CD14-positive monocyte (primary cell): ENCODE data around the gene GADD45GIP1. TPM values are rescaled to one million over a fixed set of nuclear protein-coding genes. Genes with fewer than 3 reads are reported as not detected.

Source experiments
- DNase-seq, 3 donors: peaks; one replicate each; pipeline ENCODE4 v3.0.0-alpha.2; 2011 to 2022
- H2AFZ ChIP-seq: 2 replicates; pipeline ENCODE4 v1.6.0; 2012; ENCODE audit warnings: mild to moderate bottlenecking, low read depth, low read length, inconsistent platforms; ENCODE audit not compliant: insufficient read depth, poor library complexity, severe bottlenecking
- H3K27ac ChIP-seq, 2 donors: 1 replicate in 1 of 2; 2 replicates in 1 of 2; pipeline ENCODE4 v1.5.1; 2012 to 2013; ENCODE audit warnings: low read length in 2 of 2, control low read depth in 1 of 2, inconsistent platforms in 1 of 2, low read depth in 1 of 2, mild to moderate bottlenecking in 1 of 2
- H3K27me3 ChIP-seq, 2 donors: one replicate each; pipeline versions ENCODE4 v1.6.0 to v1.6.1; 2011 to 2013; ENCODE audit warnings: low read length in 2 of 2; ENCODE audit not compliant: control insufficient read depth in 2 of 2, insufficient read depth in 2 of 2
- H3K36me3 ChIP-seq, 2 donors: replicated peaks in 1 of 2; 1 replicate in 1 of 2; 2 replicates in 1 of 2; pipeline versions ENCODE4 v1.5.1 to v1.6.1; 2012 to 2013; ENCODE audit warnings: low read length in 2 of 2, control low read depth in 1 of 2, inconsistent platforms in 1 of 2, mild to moderate bottlenecking in 1 of 2; ENCODE audit not compliant: insufficient read depth in 2 of 2, control insufficient read depth in 1 of 2
- H3K4me1 ChIP-seq, 2 donors: 1 replicate in 1 of 2; 2 replicates in 1 of 2; pipeline versions ENCODE4 v1.5.1 to v1.6.1; 2012 to 2013; ENCODE audit warnings: low read length in 2 of 2, control low read depth in 1 of 2, inconsistent platforms in 1 of 2, mild to moderate bottlenecking in 1 of 2, moderate library complexity in 1 of 2; ENCODE audit not compliant: insufficient read depth in 2 of 2, control insufficient read depth in 1 of 2
- H3K4me2 ChIP-seq: replicated peaks from 2 replicates; pipeline ENCODE3; 2012; ENCODE audit warnings: low read length, moderate library complexity, mild to moderate bottlenecking; ENCODE audit not compliant: poor library complexity, severe bottlenecking; ENCODE audit errors: extremely low read depth
- H3K4me3 ChIP-seq, 3 experiments: fragments of 200-600 bp in 1 of 3; sonication (generic) in 1 of 3; replicated peaks in 1 of 3; 1 replicate in 2 of 3; 2 replicates in 1 of 3; pipeline ENCODE4 v1.5.1; 2011 to 2013; ENCODE audit warnings: low read length in 3 of 3, mild to moderate bottlenecking in 3 of 3, control low read depth in 2 of 3, low read depth in 2 of 3, inconsistent platforms in 1 of 3, moderate library complexity in 1 of 3
- H3K79me2 ChIP-seq: 2 replicates; pipeline ENCODE4 v1.6.0; 2012; ENCODE audit warnings: mild to moderate bottlenecking, control low read depth, inconsistent platforms, low read length, moderate library complexity; ENCODE audit not compliant: insufficient read depth
- H3K9ac ChIP-seq: 2 replicates; pipeline ENCODE4 v1.6.0; 2017; ENCODE audit warnings: low read length, mild to moderate bottlenecking; ENCODE audit not compliant: insufficient read depth, poor library complexity, severe bottlenecking
- H3K9me3 ChIP-seq, 2 donors: replicated peaks in 1 of 2; 1 replicate in 1 of 2; 2 replicates in 1 of 2; pipeline versions ENCODE4 v1.5.1 to v1.6.1; 2012 to 2013; ENCODE audit warnings: low read length in 2 of 2, control low read depth in 1 of 2; ENCODE audit not compliant: control insufficient read depth in 1 of 2, insufficient read depth in 1 of 2
- H4K20me1 ChIP-seq: 2 replicates; pipeline ENCODE4 v1.6.0; 2012; ENCODE audit warnings: mild to moderate bottlenecking, low read length, control low read depth, moderate library complexity; ENCODE audit not compliant: insufficient read depth
- H3K27ac Mint-ChIP-seq, 7 donors: one replicate each; pipeline ENCODE4 v1.8.0; 2020; ENCODE audit warnings: mild to moderate bottlenecking in 7 of 7, mixed read lengths in 7 of 7, moderate library complexity in 6 of 7, inconsistent platforms in 2 of 7
- H3K27me3 Mint-ChIP-seq, 3 donors: one replicate each; pipeline ENCODE4 v1.8.0; 2021 to 2022; ENCODE audit warnings: low read depth in 3 of 3, mild to moderate bottlenecking in 3 of 3, mixed read lengths in 3 of 3, moderate library complexity in 3 of 3, inconsistent platforms in 1 of 3
- H3K36me3 Mint-ChIP-seq, 2 donors: one replicate each; pipeline ENCODE4 v1.8.0; 2020; ENCODE audit warnings: mixed read lengths in 2 of 2, inconsistent platforms in 1 of 2, mild to moderate bottlenecking in 1 of 2
- H3K4me1 Mint-ChIP-seq: one replicate; pipeline ENCODE4 v1.8.0; 2020; ENCODE audit warnings: mild to moderate bottlenecking, mixed read lengths
- H3K4me3 Mint-ChIP-seq, 2 donors: one replicate each; pipeline ENCODE4 v1.8.0; 2020; ENCODE audit warnings: mild to moderate bottlenecking in 2 of 2, mixed read lengths in 2 of 2, moderate library complexity in 1 of 2
- H3K9me3 Mint-ChIP-seq, 7 donors: one replicate each; pipeline ENCODE4 v1.8.0; 2020 to 2022; ENCODE audit warnings: mixed read lengths in 7 of 7, mild to moderate bottlenecking in 6 of 7, moderate library complexity in 6 of 7, inconsistent platforms in 2 of 7
- WGBS: methylation state at CpG from one replicate; pipeline ENCODE4 v1.1.5; 2013; ENCODE audit warnings: missing lambda C conversion rate; ENCODE audit not compliant: insufficient coverage; 5-methylcytosine and 5-hydroxymethylcytosine counted together
- intact Hi-C, 2 donors: fragments of 100-400 bp; cut with micrococcal nuclease; formaldehyde crosslinking; loops; one replicate each; pipeline versions ENCODE4 v1.15.0 to v1.15.1; 2023
- polyA plus RNA-seq, 3 donors: library from polyadenylated mRNA; depleted of rRNA in 1 of 3; unstranded in 2 of 3; stranded (reverse) in 1 of 3; fragments of 300-500 nt in 2 of 3; fragments of >200 nt in 1 of 3; fragmentation: Illumina TruSeq in 2 of 3; gene quantifications; 1 replicate in 2 of 3; 2 replicates in 1 of 3; pipeline ENCODE4 v1.2.3, GENCODE V29; 2012 to 2021
- TF ChIP-seq, protein P1 (sequence below): fragments of 200-600 bp; IDR thresholded peaks from one replicate; pipeline ENCODE4 v1.8.0; 2022; ENCODE audit warnings: antibody characterized with exemption, mild to moderate bottlenecking

Gene GADD45GIP1
- polyA plus RNA-seq, 3 donors, result 8.3 to 42.4 (median 31.6) TPM

DNA sequence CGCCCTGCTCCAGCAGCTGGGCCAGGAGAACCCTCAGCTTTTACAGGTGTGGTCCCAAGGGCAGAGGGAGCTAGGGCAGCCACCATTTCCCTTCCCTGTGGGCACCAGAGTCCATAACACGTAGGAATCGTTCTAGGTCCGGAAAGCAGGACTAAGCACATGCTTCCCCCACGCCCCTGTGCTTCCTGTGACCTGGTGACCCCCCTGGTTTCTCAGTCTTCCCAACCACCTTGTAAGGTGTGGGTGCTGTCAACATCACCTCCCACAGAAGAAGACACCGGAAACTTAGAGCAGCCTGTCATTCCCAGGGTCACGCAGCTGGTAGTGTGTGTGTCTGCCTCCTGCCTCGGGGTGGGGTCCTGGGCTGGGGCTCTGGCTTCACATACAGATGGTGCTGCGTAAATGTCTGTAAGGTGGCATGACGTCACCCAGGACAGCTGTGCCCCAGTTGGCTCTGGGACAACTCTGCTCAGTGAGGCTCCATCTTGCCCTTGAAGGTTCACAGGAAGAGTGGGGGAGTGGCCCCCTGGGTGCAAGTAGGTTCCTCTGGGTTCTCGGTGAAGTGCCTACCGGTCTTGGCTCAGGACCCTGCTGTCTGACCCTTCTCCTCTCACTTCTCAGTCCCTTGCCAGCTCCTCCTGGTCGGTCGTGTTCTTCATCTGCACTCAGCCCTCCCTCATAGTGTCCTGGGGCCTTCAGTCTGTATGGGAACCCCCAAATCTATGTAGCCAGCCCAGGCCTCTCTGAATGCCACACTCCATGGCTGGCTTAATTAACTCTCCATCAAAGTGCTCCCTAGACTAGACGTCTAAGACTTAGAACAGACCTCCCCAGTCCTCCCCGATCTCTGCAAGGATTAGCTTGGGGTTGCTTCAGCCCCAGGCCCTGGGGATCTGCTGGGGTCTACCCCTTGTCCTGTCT, 7.4 kb downstream of the GADD45GIP1 start:
- Histone ChIP-seq H3K4me1 (peaks cover 39 to 61% of the 10 kb centered on the region in 2 donors), H3K9me3 (no peaks in the 10 kb centered on the region), H3K79me2 (peaks cover 57% of the 10 kb centered on the region)

More for the DNA sequence above, 7.4 kb downstream of the GADD45GIP1 start:
- no peaks in the 10 kb centered on the region for H3K9me3 Mint-ChIP-seq
- peak overlapping the region in 1 of 2 donors; percentile 34 for H3K4me3 Mint-ChIP-seq
- peaks cover 49 to 74% of the 10 kb centered on the region in 2 donors for H3K36me3 Mint-ChIP-seq
- DNase-seq, result no peak
- Histone ChIP-seq H3K4me3 (no peak overlapping the region), H3K36me3 (peaks cover 48 to 66% of the 10 kb centered on the region in 2 donors), H3K9ac (no peak overlapping the region), H3K27ac (peak overlapping the region; percentile 57 to 93), H3K4me2 (no peak overlapping the region), H2AFZ (no peak overlapping the region), H3K27me3 (no peaks in the 10 kb centered on the region), H4K20me1 (no peaks in the 10 kb centered on the region)
- peaks cover 50% of the 10 kb centered on the region for H3K4me1 Mint-ChIP-seq
- peak overlapping the region; percentile 61 to 96 (median 83) for H3K27ac Mint-ChIP-seq
- TF ChIP-seq, protein P1, sequence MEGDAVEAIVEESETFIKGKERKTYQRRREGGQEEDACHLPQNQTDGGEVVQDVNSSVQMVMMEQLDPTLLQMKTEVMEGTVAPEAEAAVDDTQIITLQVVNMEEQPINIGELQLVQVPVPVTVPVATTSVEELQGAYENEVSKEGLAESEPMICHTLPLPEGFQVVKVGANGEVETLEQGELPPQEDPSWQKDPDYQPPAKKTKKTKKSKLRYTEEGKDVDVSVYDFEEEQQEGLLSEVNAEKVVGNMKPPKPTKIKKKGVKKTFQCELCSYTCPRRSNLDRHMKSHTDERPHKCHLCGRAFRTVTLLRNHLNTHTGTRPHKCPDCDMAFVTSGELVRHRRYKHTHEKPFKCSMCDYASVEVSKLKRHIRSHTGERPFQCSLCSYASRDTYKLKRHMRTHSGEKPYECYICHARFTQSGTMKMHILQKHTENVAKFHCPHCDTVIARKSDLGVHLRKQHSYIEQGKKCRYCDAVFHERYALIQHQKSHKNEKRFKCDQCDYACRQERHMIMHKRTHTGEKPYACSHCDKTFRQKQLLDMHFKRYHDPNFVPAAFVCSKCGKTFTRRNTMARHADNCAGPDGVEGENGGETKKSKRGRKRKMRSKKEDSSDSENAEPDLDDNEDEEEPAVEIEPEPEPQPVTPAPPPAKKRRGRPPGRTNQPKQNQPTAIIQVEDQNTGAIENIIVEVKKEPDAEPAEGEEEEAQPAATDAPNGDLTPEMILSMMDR, result no peak
- H3K27me3 Mint-ChIP-seq, result no peaks in the 10 kb centered on the region
- intact Hi-C loops, result loop anchor here in 1 of 2 donors (5.0 kb wide), 1 partner anchor 203 kb away; the partner anchor contains the start of genes IER2 and STX10
- WGBS, result 93% methylated on average over 13 of the region's 16 CpGs
